Hippocampal formation (tissue), 2 donors: ENCODE results near the gene STEAP1.
"Not testable (repeated sequence)": the region's sequence is repeated elsewhere in the genome, so short reads cannot be mapped to it uniquely, and the experiment has no call there.

Experiments
- DNase-seq, 2 donors: peaks; one replicate each; lab custom pipeline; 2025; lab: John Stamatoyannopoulos, UW

Gene STEAP1

GRCh38 chr7:90153943-90154771, at the start of gene STEAP1:
TSS of gene STEAP1 (plus strand) at chr7:90154469. CDS start at chr7:90159789, 5,320 bp downstream.
- peak; percentile 54 to 77 for DNase-seq

GRCh38 chr7:90114972-90115371, 39.3 kb upstream of the STEAP1 start:
- DNase-seq, result not testable (repeated sequence)

- peak in 1 of 2 donors; percentile 3 for DNase-seq
These were observed 35.6 kb upstream of the STEAP1 start for GRCh38 chr7:90118551-90119177.

- peak; percentile 11 to 14 for DNase-seq
These were observed 34.9 kb upstream of the STEAP1 start for GRCh38 chr7:90119178-90119971.

GRCh38 chr7:90120205-90120604, 34.1 kb upstream of the STEAP1 start:
- not testable (repeated sequence) for DNase-seq

GRCh38 chr7:90131746-90132145, 22.5 kb upstream of the STEAP1 start:
- DNase-seq, result not testable (repeated sequence)

GRCh38 chr7:90147079-90147960, 6.9 kb upstream of the STEAP1 start:
- not testable (repeated sequence) for DNase-seq

GRCh38 chr7:90149428-90149827, 4.8 kb upstream of the STEAP1 start:
- DNase-seq, result peak in 1 of 2 donors; percentile 0

- DNase-seq, result not testable (repeated sequence)
These were observed 2.4 kb upstream of the STEAP1 start for GRCh38 chr7:90151884-90152283.

GRCh38 chr7:90152642-90153253, 1.5 kb upstream of the STEAP1 start:
- peak in 1 of 2 donors; percentile 40 for DNase-seq

GRCh38 chr7:90155206-90155605, 937 bp downstream of the STEAP1 start:
- DNase-seq, result no peak

GRCh38 chr7:90157331-90157730, 3.1 kb downstream of the STEAP1 start:
- not testable (repeated sequence) for DNase-seq

GRCh38 chr7:90157761-90158350, 3.6 kb downstream of the STEAP1 start:
- DNase-seq, result not testable (repeated sequence)

- no peak for DNase-seq
These were observed 9.3 kb downstream of the STEAP1 start for GRCh38 chr7:90163534-90163933.

GRCh38 chr7:90165724-90166123, 11.5 kb downstream of the STEAP1 start:
- DNase-seq, result no peak

GRCh38 chr7:90166153-90166552, 11.9 kb downstream of the STEAP1 start:
- no peak for DNase-seq

- no peak for DNase-seq
These were observed 13.1 kb downstream of the STEAP1 start for GRCh38 chr7:90167361-90167760.

GRCh38 chr7:90169891-90170290, 15.6 kb downstream of the STEAP1 start:
- no peak for DNase-seq

GRCh38 chr7:90172121-90172520, 17.9 kb downstream of the STEAP1 start:
- DNase-seq, result no peak

- DNase-seq, result no peak
These were observed 18.4 kb downstream of the STEAP1 start for GRCh38 chr7:90172624-90173023.
